HCT116 (cell line): ENCODE results near the gene CTRB2. TPM values are rescaled to one million over a fixed set of nuclear protein-coding genes. Genes with fewer than 3 reads are reported as not detected.
"Not testable (repeated sequence)": the region's sequence is repeated elsewhere in the genome, so short reads cannot be mapped to it uniquely, and the experiment has no call there.

Source experiments
- ATAC-seq: fragments of 200-7000 bp; cut with Tn5 transposase; 2 replicates; pipeline ENCODE4 v1.9.1; 2020; ENCODE audit warnings: mild to moderate bottlenecking, moderate library complexity
- BruUV-seq: library from RNA; stranded (reverse); fragments of 400-500 nt; replicated peaks from 2 replicates; lab custom pipeline; 2021; lab: Mats Ljungman, UMichigan
- CTCF ChIA-PET: fragments of 300-600 bp; sonication (Branson Sonifier 250); formaldehyde crosslinking; loops from one replicate; lab custom pipeline; 2021; ENCODE audit warnings: antibody characterized with exemption; lab: Charles Lee
- POLR2A ChIA-PET: fragments of 300-600, 350-600 bp; sonication (Branson Sonifier 250); formaldehyde crosslinking; loops from one replicate; lab custom pipeline; 2021; ENCODE audit warnings: antibody characterized with exemption; lab: Charles Lee
- RAD21 ChIA-PET, 2 experiments: fragments of 300-600 bp; sonication (Branson Sonifier 250); formaldehyde crosslinking; loops; one replicate each; lab custom pipeline; 2023; ENCODE audit warnings: low total read pairs in 2 of 2; ENCODE audit not compliant: uncharacterized antibody in 2 of 2, unreplicated experiment in 2 of 2, low non-redundant PET in 1 of 2; lab: Charles Lee
- DNase-seq: peaks from one replicate; pipeline ENCODE4 v3.0.0-alpha.2; 2010; ENCODE audit warnings: low read depth, low spot score
- H2AFZ ChIP-seq: fragments of 200-600 bp; shearing (Covaris generic), sonication (generic); 2 replicates; pipeline ENCODE4 v1.6.1; 2017; ENCODE audit warnings: low read depth, mixed run types, mixed read lengths, antibody characterized with exemption, low read length; ENCODE audit not compliant: poor library complexity, severe bottlenecking
- H3K27ac ChIP-seq: 2 replicates; pipeline ENCODE4 v1.5.1; 2012; ENCODE audit warnings: low read depth, low read length
- H3K27me3 ChIP-seq: fragments of 200-600 bp; sonication (generic); 2 replicates; pipeline ENCODE4 v1.6.1; 2016; ENCODE audit warnings: mixed run types, low read length, mixed read lengths; ENCODE audit not compliant: insufficient read depth
- H3K36me3 ChIP-seq, 2 experiments: fragments of 200-500 bp in 1 of 2; fragments of 200-600 bp in 1 of 2; sonication (Bioruptor generic) in 1 of 2; sonication (generic) in 1 of 2; 2 replicates each; pipeline versions ENCODE4 v1.5.1 to v1.6.1; 2014 to 2016; ENCODE audit warnings: low read length in 2 of 2, inconsistent platforms in 1 of 2, mixed read lengths in 1 of 2, mixed run types in 1 of 2; ENCODE audit not compliant: insufficient read depth in 2 of 2, control insufficient read depth in 1 of 2
- H3K4me1 ChIP-seq, 2 experiments: fragments of 200-600 bp in 1 of 2; sonication (generic) in 1 of 2; 2 replicates each; pipeline versions ENCODE4 v1.5.1 to v1.6.1; 2012 to 2017; ENCODE audit warnings: low read length in 2 of 2, inconsistent platforms in 1 of 2, mild to moderate bottlenecking in 1 of 2, mixed read lengths in 1 of 2, mixed run types in 1 of 2, moderate library complexity in 1 of 2; ENCODE audit not compliant: insufficient read depth in 2 of 2, control insufficient read depth in 1 of 2
- H3K4me2 ChIP-seq: fragments of 200-600 bp; sonication (generic); 2 replicates; pipeline ENCODE4 v1.6.1; 2017; ENCODE audit warnings: mixed run types, low read length, mixed read lengths
- H3K4me3 ChIP-seq, 2 experiments: fragments of 200-600 bp in 1 of 2; sonication (generic) in 1 of 2; replicated peaks in 1 of 2; 2 replicates each; pipeline ENCODE4 v1.5.1; 2011 to 2016; ENCODE audit warnings: low read length in 2 of 2, control low read depth in 1 of 2, low read depth in 1 of 2, mild to moderate bottlenecking in 1 of 2, mixed read lengths in 1 of 2, mixed run types in 1 of 2
- H3K79me2 ChIP-seq: fragments of 200-600 bp; sonication (generic); 2 replicates; pipeline ENCODE4 v1.6.1; 2017; ENCODE audit warnings: mild to moderate bottlenecking, mixed run types, low read length, moderate library complexity, mixed read lengths; ENCODE audit not compliant: insufficient read depth
- H3K9ac ChIP-seq: fragments of 200-600 bp; sonication (generic); 2 replicates; pipeline ENCODE4 v1.6.1; 2016; ENCODE audit warnings: low read length, mixed read lengths
- H3K9me2 ChIP-seq: fragments of 200-600 bp; sonication (generic), shearing (Covaris generic); 2 replicates; pipeline ENCODE4 v1.6.1; 2017; ENCODE audit warnings: mixed run types, mild to moderate bottlenecking, moderate library complexity; ENCODE audit not compliant: insufficient read depth
- H3K9me3 ChIP-seq, 2 experiments: fragments of 200-500 bp in 1 of 2; fragments of 200-600 bp in 1 of 2; sonication (Bioruptor generic) in 1 of 2; sonication (generic) in 1 of 2; 2 replicates each; pipeline ENCODE4 v1.6.1; 2014 to 2017; ENCODE audit warnings: low read length in 2 of 2, mixed read lengths in 2 of 2, inconsistent platforms in 1 of 2, low read depth in 1 of 2, mild to moderate bottlenecking in 1 of 2, mixed run types in 1 of 2, moderate library complexity in 1 of 2; ENCODE audit not compliant: control insufficient read depth in 1 of 2, insufficient read depth in 1 of 2
- H4K20me1 ChIP-seq: fragments of 200-600 bp; sonication (generic), shearing (Covaris generic); 2 replicates; pipeline ENCODE4 v1.6.1; 2017; ENCODE audit warnings: mixed run types, mild to moderate bottlenecking, moderate library complexity; ENCODE audit not compliant: insufficient read depth
- ATF3 ChIP-seq: IDR thresholded peaks from 2 replicates; pipeline ENCODE4 v1.6.1; 2012
- CBX3 ChIP-seq: IDR thresholded peaks from 2 replicates; pipeline ENCODE4 v1.6.1; 2012; ENCODE audit warnings: low read depth
- EGR1 ChIP-seq: IDR thresholded peaks from 2 replicates; pipeline ENCODE4 v1.6.1; 2012; ENCODE audit warnings: low read depth
- EZH2phosphoT487 ChIP-seq: fragments of 200-600 bp; IDR thresholded peaks from 2 replicates; pipeline ENCODE4 v1.6.1; 2018; ENCODE audit warnings: antibody characterized with exemption, borderline replicate concordance
- FOSL1 ChIP-seq: IDR thresholded peaks from 2 replicates; pipeline ENCODE4 v1.6.1; 2012; ENCODE audit warnings: low read depth
- JUND ChIP-seq: IDR thresholded peaks from 2 replicates; pipeline ENCODE4 v1.6.1; 2012
- RAD21 ChIP-seq: IDR thresholded peaks from 2 replicates; pipeline ENCODE4 v1.6.1; 2012; ENCODE audit warnings: low read depth, mild to moderate bottlenecking
- SIN3A ChIP-seq: IDR thresholded peaks from 2 replicates; pipeline ENCODE4 v1.6.1; 2012; ENCODE audit warnings: low read depth
- SP1 ChIP-seq: IDR thresholded peaks from 2 replicates; pipeline ENCODE4 v1.6.1; 2012; ENCODE audit warnings: low read depth
- ZFX ChIP-seq: fragments of 450-650 bp; IDR thresholded peaks from 2 replicates; pipeline ENCODE4 v1.6.1; 2017
- ZNF274 ChIP-seq: fragments of 200-500 bp; sonication (Bioruptor generic); IDR thresholded peaks from 2 replicates; pipeline ENCODE4 v1.6.1; 2014; ENCODE audit warnings: mild to moderate bottlenecking, low read depth, low read length, inconsistent platforms
- intact Hi-C: fragments of 100-400 bp; cut with micrococcal nuclease; formaldehyde crosslinking; loops from 2 replicates; pipeline ENCODE4 v1.10.0; 2022
- total RNA-seq: library from RNA; stranded (reverse); gene quantifications from one replicate; pipeline ENCODE4 v1.2.1, GENCODE V29; 2021; ENCODE audit not compliant: unreplicated experiment
- TF ChIP-seq, protein P1 (sequence below): IDR thresholded peaks from 2 replicates; pipeline ENCODE4 v1.6.1; 2012

CTRB2 gene
- total RNA-seq, 1 experiment from 2014 or later, result 10.0 TPM

- ChIA-PET RAD21 (no interaction called here), POLR2A (no interaction called here), CTCF (interaction anchor here (1.1 kb wide), 1 partner anchor 169 kb away, joined by 4 read pairs; no protein-coding TSS in a partner anchor)
- DNase-seq, result no peak
- Histone ChIP-seq H3K36me3 (no peaks in the 10 kb centered on the region), H3K4me2 (no peak overlapping the region), H3K9me2 (no peaks in the 10 kb centered on the region), H3K4me1 (no peaks in the 10 kb centered on the region), H2AFZ (no peak overlapping the region), H4K20me1 (no peaks in the 10 kb centered on the region), H3K9ac (no peak overlapping the region), H3K4me3 (no peak overlapping the region), H3K27ac (no peak overlapping the region), H3K79me2 (no peaks in the 10 kb centered on the region), H3K27me3 (no peaks in the 10 kb centered on the region), H3K9me3 (no peaks in the 10 kb centered on the region)
- no TSS peak for BruUV-seq
- no peak for TF ChIP-seq JUND
- ATAC-seq, result no peak
- intact Hi-C loops, result no loop called here
Measured at GRCh38 chr16:75216127-75216526, 9.2 kb upstream of the CTRB2 start.

- not testable (repeated sequence) for ATAC-seq
Measured at GRCh38 chr16:75211286-75211685, 4.3 kb upstream of the CTRB2 start.

GRCh38 chr16:75209944-75210343, 3.0 kb upstream of the CTRB2 start:
- RAD21 ChIA-PET, result no interaction called here
- Histone ChIP-seq H3K36me3 (no peaks in the 10 kb centered on the region), H3K9me2 (no peaks in the 10 kb centered on the region), H4K20me1 (no peaks in the 10 kb centered on the region), H3K27me3 (no peaks in the 10 kb centered on the region), H3K27ac (no peak overlapping the region), H3K9me3 (no peaks in the 10 kb centered on the region), H3K4me2 (no peak overlapping the region), H3K4me3 (no peak overlapping the region), H3K9ac (no peak overlapping the region), H3K79me2 (no peaks in the 10 kb centered on the region), H3K4me1 (no peaks in the 10 kb centered on the region), H2AFZ (no peak overlapping the region)
- no peak for ATAC-seq
- CTCF ChIA-PET, result no interaction called here
- POLR2A ChIA-PET, result no interaction called here
- no peak for DNase-seq
- no TSS peak for BruUV-seq
- intact Hi-C loops, result loop anchor here (2.0 kb wide), 1 partner anchor 15 kb away; no protein-coding TSS in a partner anchor
- TF ChIP-seq CBX3 (no peak), JUND (no peak), ZFX (no peak), ZNF274 (no peak), SIN3A (no peak), FOSL1 (no peak), EZH2phosphoT487 (no peak), EGR1 (no peak), ATF3 (no peak), SP1 (no peak), RAD21 (no peak)
- TF ChIP-seq, protein P1, sequence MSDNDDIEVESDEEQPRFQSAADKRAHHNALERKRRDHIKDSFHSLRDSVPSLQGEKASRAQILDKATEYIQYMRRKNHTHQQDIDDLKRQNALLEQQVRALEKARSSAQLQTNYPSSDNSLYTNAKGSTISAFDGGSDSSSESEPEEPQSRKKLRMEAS, result no peak

More at GRCh38 chr16:75211286-75211685, 4.3 kb upstream of the CTRB2 start:
- H3K36me3 ChIP-seq, H3K79me2 ChIP-seq, BruUV-seq, RAD21 ChIA-PET, H3K27me3 ChIP-seq, POLR2A ChIA-PET, H3K9ac ChIP-seq, H3K4me2 ChIP-seq, H2AFZ ChIP-seq, H3K9me2 ChIP-seq, H4K20me1 ChIP-seq, CTCF ChIA-PET, H3K9me3 ChIP-seq, H3K4me3 ChIP-seq, H3K27ac ChIP-seq, H3K4me1 ChIP-seq, DNase-seq: not testable (repeated sequence)
- intact Hi-C loops, result loop anchor here (2.0 kb wide), 1 partner anchor 14 kb away; no protein-coding TSS in a partner anchor
